Measurements from ENCODE around the gene GFPT1.

GFPT1 gene

DNA sequence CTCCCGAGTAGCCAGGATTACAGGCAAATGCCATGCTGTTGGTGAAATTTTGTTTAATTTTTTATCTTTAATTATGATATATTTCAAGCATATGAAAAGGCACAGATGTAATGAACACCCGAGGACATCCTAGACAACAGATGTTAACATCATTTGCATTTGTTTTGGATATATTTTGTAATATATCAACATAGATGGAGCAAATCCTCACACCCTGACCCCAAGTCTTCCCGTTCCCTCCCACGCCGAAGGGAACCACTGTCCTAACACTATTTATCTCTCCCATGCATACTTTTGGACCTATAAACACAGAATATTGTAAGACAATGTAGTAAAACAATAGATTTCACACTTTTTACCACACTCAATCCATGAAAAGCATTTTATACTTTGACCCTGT lies 99.5 kb downstream of the GFPT1 start:
- no peak for DNase-seq

DNA sequence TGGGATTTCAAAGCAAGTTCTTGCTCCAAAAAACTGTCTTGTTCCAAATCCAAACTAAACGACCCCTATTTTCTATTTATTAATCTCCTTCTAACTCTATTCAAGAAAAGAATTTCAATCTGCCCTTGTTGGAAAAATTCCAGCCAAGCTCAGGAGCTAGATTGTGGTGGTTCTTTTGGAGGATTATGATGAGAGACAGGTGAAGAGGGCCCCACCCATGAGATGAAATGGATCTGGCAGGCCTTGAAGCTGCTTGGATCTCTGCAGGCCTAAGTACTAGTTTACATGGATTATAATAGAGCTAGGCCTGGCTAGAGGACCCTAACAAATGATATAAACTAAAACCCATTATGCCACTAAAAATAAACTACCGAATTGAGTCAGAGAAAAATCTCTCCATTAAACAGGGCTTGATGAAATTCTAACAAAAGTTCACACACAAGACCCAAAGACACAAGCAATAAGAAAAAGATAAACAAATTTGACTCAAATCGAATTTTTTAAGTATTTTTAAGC lies 101.6 kb downstream of the GFPT1 start:
- DNase-seq, result no peak

DNA sequence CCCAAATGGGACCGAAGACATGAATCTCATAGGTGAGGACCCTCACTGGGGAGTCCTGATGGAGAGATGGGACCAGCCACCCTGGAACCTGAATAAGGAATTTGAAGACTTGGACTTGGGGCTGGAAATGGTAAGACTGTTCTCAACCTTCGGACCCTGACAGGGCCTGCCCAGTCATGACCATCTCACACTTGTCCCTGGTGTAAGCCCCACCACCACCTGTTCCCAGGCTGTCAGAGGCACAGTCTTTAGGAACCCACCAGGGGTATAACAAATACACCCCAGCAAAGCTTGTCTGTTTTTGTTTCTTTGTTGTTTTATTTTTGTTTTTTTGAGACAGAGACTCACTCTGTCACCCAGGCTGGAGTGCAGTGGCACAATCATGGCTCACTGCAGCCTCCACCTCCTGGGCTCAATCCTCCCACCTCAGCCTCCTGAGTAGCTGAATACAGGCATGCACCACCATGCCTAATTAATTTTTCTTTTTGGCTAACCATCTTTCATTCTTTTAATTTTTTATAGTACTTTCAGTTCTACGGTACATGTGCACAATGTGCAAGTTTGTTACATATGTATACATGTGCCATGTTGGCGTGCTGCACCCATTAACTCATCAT lies 106.1 kb downstream of the GFPT1 start:
- DNase-seq, result no peak

DNA sequence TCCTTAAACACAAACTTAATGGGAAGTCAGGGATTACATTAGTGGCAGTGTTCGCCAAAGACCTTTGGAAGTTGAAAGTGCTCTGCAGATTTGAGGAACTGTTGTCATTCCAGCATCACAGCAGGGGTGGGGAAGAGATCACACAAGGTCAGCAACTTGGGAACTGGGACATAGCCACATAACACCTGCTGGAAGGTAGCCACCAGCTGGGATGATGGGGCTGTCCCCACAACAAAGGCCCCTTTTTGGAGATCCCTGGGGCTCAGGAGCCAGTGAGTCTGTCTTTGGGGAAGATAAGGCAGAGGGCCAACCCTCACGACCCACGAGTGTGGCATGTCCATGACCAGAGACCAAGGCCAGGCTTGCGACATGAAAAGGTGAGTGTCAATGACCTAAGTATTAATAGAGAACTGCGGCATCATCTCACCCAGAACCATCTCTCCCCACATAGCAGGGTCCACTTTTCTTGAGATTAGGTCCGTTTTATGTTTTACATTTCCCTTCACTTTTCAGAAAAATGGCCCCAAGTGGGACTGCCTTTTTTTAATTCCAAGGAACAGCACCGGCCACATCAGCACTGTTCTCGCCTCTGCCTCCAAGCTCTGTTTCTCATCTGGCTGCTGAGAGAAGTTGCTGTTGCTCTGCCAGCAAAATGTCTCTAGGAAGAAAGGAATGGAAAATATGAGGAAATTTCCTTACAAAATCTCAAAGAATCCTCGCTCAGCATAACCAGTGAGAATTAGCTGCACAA lies 106.9 kb downstream of the GFPT1 start:
- no peak for DNase-seq

- no peak for DNase-seq
These were observed 107.8 kb downstream of the GFPT1 start for GRCh38 chr2:69279211-69279610.

DNA sequence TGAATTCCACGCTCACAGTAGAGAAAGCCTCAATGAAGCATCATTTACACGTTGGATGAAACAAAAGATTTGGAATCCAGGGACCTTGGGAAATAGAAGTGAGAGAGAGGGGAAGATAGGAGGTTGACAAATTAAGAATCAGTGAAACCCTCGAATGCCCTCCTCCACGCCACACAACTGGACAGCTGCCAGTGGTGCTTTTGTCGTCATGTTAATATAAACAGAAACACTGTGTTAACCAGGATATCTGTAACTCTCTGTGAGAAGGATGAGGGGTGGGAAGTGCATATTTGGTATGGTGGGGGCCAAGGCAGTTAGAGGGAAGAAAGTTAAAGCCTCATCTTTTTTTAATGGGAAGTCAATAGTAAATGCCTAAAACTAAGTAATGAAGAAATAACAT lies 108.7 kb downstream of the GFPT1 start:
- no peak for DNase-seq

- DNase-seq, result no peak
These were observed 111.5 kb downstream of the GFPT1 start for GRCh38 chr2:69275490-69275889.

- no peak for DNase-seq
These were observed 114.1 kb downstream of the GFPT1 start for GRCh38 chr2:69272803-69273471.

- no peak for DNase-seq
These were observed 115.2 kb downstream of the GFPT1 start for GRCh38 chr2:69271831-69272257.
